PC-9 (cell line): Measurements from ENCODE around the gene R3HCC1L. TPM values are rescaled to one million over a fixed set of nuclear protein-coding genes. Genes with fewer than 3 reads are reported as not detected.
"Not testable (repeated sequence)": the region's sequence is repeated elsewhere in the genome, so short reads cannot be mapped to it uniquely, and the experiment has no call there.

Source experiments
- BruUV-seq: library from RNA; stranded (reverse); fragments of 400-500 nt; replicated peaks from 2 replicates; lab custom pipeline; 2021; lab: Mats Ljungman, UMichigan
- CTCF ChIA-PET: fragments of 300-600 bp; sonication (Branson Sonifier 250); formaldehyde crosslinking; loops from one replicate; lab custom pipeline; 2022; ENCODE audit warnings: antibody characterized with exemption; lab: Charles Lee
- POLR2A ChIA-PET: fragments of 300-600 bp; sonication (Branson Sonifier 250); formaldehyde crosslinking; loops from one replicate; lab custom pipeline; 2022; ENCODE audit warnings: antibody characterized with exemption; ENCODE audit not compliant: unreplicated experiment; lab: Charles Lee
- DNase-seq, 2 experiments: peaks; one replicate each; pipeline versions ENCODE4 v3.0.0 to v3.0.0-alpha.2; 2015 to 2022; ENCODE audit warnings: mixed read lengths in 1 of 2
- H2AFZ ChIP-seq: fragments of 200-600 bp; sonication (generic); 2 replicates; pipeline ENCODE4 v1.8.1; 2017; ENCODE audit warnings: antibody characterized with exemption
- H3F3A ChIP-seq: fragments of 200-600 bp; sonication (generic); 2 replicates; pipeline ENCODE4 v1.8.1; 2017; ENCODE audit warnings: antibody characterized with exemption, mild to moderate bottlenecking, low read depth; ENCODE audit not compliant: insufficient read depth
- H3K27ac ChIP-seq: fragments of 200-600 bp; sonication (generic); 2 replicates; pipeline ENCODE4 v1.6.1; 2016; ENCODE audit warnings: mixed run types
- H3K27me3 ChIP-seq: fragments of 200-600 bp; sonication (generic); 2 replicates; pipeline ENCODE4 v1.6.1; 2016; ENCODE audit warnings: low read depth, mixed run types; ENCODE audit not compliant: insufficient read depth
- H3K36me3 ChIP-seq: fragments of 200-600 bp; sonication (generic); 2 replicates; pipeline ENCODE4 v1.6.1; 2016; ENCODE audit warnings: low read depth, mixed run types
- H3K4me1 ChIP-seq: fragments of 200-600 bp; sonication (generic); replicated peaks from 2 replicates; pipeline ENCODE4 v1.6.1; 2016; ENCODE audit warnings: mixed run types; ENCODE audit not compliant: insufficient read depth
- H3K4me2 ChIP-seq: fragments of 200-600 bp; sonication (generic); 2 replicates; pipeline ENCODE4 v1.6.1; 2017; ENCODE audit warnings: mixed run types
- H3K4me3 ChIP-seq: fragments of 200-600 bp; sonication (generic); 2 replicates; pipeline ENCODE4 v1.6.1; 2016; ENCODE audit warnings: mixed run types
- H3K79me2 ChIP-seq: fragments of 200-600 bp; sonication (generic); 2 replicates; pipeline ENCODE4 v1.6.1; 2017; ENCODE audit warnings: low read depth, mixed run types
- H3K9me2 ChIP-seq: fragments of 200-600 bp; sonication (generic); 2 replicates; pipeline ENCODE4 v1.8.1; 2017; ENCODE audit warnings: mild to moderate bottlenecking; ENCODE audit not compliant: insufficient read depth
- H3K9me3 ChIP-seq: fragments of 200-600 bp; sonication (generic); 2 replicates; pipeline ENCODE4 v1.8.1; 2016; ENCODE audit warnings: low read depth; ENCODE audit not compliant: insufficient read depth
- H4K20me1 ChIP-seq: fragments of 200-600 bp; sonication (generic); 2 replicates; pipeline ENCODE4 v1.8.1; 2017; ENCODE audit not compliant: insufficient read depth
- EZH2 ChIP-seq: fragments of 200-600 bp; sonication (generic); IDR thresholded peaks from 2 replicates; pipeline ENCODE4 v1.8.0; 2017; ENCODE audit warnings: antibody characterized with exemption, low read depth
- intact Hi-C: fragments of 100-400 bp; cut with micrococcal nuclease; formaldehyde crosslinking; loops from one replicate; pipeline ENCODE4 v1.10.0; 2022; ENCODE audit not compliant: unreplicated experiment
- total RNA-seq: library from RNA; stranded (reverse); gene quantifications from 2 replicates; pipeline ENCODE4 v1.2.3, GENCODE V29; 2021
- TF ChIP-seq, protein P1 (sequence below): fragments of 200-600 bp; sonication (generic); conservative IDR thresholded peaks from 2 replicates; pipeline ENCODE4 v1.6.1; 2017; ENCODE audit warnings: mixed run types, antibody characterized with exemption, mild to moderate bottlenecking, moderate library complexity

Gene R3HCC1L
- total RNA-seq, 1 experiment from 2014 or later, result 7.0 TPM

DNA sequence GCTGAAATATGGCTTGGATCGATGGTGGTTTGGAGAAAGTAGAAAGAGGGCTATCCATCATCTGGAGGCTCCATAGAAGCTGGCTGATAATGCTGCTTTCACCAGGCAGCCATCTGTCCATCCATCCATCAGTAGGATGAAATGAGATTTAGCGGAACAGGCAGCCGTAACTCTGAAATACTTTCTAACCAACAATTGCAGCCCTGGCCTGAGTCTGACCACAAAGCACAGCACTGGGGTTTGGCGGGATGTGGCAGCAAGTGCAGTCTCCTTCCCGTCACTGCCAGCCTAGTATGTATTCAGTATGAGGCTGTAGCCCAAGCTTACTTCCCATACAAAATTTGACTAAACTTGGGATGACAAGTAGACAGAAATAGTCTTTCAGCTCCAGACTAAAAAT, 38.0 kb downstream of the R3HCC1L start:
- CTCF ChIA-PET, result interaction anchor here (0.6 kb wide), 1 partner anchor 222 kb away, joined by 5 read pairs; no protein-coding TSS in a partner anchor
- H3K9me2 ChIP-seq, result no peaks in the 10 kb centered on the region
- no peak for TF ChIP-seq EZH2
- TF ChIP-seq, protein P1, sequence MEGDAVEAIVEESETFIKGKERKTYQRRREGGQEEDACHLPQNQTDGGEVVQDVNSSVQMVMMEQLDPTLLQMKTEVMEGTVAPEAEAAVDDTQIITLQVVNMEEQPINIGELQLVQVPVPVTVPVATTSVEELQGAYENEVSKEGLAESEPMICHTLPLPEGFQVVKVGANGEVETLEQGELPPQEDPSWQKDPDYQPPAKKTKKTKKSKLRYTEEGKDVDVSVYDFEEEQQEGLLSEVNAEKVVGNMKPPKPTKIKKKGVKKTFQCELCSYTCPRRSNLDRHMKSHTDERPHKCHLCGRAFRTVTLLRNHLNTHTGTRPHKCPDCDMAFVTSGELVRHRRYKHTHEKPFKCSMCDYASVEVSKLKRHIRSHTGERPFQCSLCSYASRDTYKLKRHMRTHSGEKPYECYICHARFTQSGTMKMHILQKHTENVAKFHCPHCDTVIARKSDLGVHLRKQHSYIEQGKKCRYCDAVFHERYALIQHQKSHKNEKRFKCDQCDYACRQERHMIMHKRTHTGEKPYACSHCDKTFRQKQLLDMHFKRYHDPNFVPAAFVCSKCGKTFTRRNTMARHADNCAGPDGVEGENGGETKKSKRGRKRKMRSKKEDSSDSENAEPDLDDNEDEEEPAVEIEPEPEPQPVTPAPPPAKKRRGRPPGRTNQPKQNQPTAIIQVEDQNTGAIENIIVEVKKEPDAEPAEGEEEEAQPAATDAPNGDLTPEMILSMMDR, result no peak
- no TSS peak for BruUV-seq
- intact Hi-C loops, result no loop called here
- no peak overlapping the region for H3K27ac ChIP-seq
- POLR2A ChIA-PET, result no interaction called here
- no peaks in the 10 kb centered on the region for H3F3A ChIP-seq
- no peak overlapping the region for H3K4me2 ChIP-seq
- DNase-seq, result no peak
- no peaks in the 10 kb centered on the region for H3K27me3 ChIP-seq
- no peak overlapping the region for H3K4me3 ChIP-seq
- H3K36me3 ChIP-seq, result no peaks in the 10 kb centered on the region
- H2AFZ ChIP-seq, result no peak overlapping the region
- no peaks in the 10 kb centered on the region for H3K4me1 ChIP-seq
- H4K20me1 ChIP-seq, result peaks cover 5% of the 10 kb centered on the region; the same call in 1 of the 2 replicates
- no peaks in the 10 kb centered on the region for H3K9me3 ChIP-seq
- no peaks in the 10 kb centered on the region for H3K79me2 ChIP-seq

DNA sequence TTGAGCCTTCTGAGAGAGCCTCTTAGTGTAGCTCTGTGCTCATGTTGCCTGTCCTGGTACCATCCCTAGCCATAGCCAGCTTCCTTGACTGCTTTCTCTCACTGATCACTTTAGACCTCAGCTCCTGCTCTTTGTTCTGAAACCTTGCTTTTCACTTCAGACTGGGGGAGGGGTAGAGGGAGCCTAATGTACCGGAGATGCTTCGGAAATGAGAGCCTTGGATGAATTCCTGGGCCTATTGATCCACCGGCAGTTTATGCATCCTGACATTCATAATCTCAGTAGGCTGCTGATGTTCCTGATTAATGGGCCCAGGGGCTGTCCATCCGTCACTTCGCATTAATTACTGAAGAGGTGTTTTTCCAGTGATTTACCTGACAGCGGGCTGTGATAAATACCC, 38.8 kb downstream of the R3HCC1L start:
- Histone ChIP-seq H3K4me1 (no peaks in the 10 kb centered on the region), H3K9me2 (no peaks in the 10 kb centered on the region), H3K79me2 (no peaks in the 10 kb centered on the region), H2AFZ (no peak overlapping the region), H3K4me3 (no peak overlapping the region), H4K20me1 (peaks cover 5% of the 10 kb centered on the region; the same call in 1 of the 2 replicates), H3K9me3 (no peaks in the 10 kb centered on the region), H3K4me2 (no peak overlapping the region), H3K27me3 (no peaks in the 10 kb centered on the region), H3K36me3 (no peaks in the 10 kb centered on the region), H3K27ac (no peak overlapping the region), H3F3A (no peaks in the 10 kb centered on the region)
- ChIA-PET POLR2A (no interaction called here), CTCF (interaction anchor here (0.6 kb wide), 1 partner anchor 221 kb away, joined by 5 read pairs; no protein-coding TSS in a partner anchor)
- no peak for DNase-seq
- intact Hi-C loops, result no loop called here
- no TSS peak for BruUV-seq
- TF ChIP-seq, protein P1, result no peak
- TF ChIP-seq EZH2, result no peak

DNA sequence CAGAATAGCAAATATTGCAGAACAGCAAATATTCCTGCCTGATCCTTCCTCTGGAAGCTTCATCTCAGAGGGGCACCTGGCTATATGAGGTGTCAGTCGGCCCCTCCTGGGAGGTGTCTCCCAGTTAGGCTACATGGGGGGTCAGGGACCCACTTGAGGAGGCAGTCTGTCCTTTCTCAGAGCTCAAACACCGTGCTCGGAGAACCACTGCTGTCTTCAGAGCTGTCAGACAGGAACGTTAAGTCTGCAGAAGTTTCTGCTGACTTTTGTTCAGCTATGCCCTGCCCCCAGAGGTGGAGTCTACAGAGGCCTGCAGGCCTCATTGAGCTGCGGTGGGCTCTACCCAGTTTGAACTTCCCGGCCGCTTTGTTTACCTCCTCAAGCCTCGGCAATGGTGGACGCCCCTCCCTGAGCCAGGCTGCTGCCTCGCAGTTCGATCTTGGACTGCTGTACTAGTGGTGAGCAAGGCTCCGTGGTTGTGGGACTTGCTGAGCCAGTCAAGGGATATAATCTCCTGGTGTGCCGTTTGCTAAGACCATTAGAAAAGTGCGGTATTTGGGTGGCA, 48.0 kb downstream of the R3HCC1L start:
- DNase-seq, H3K4me1 ChIP-seq, H2AFZ ChIP-seq, intact Hi-C loops, H3K9me2 ChIP-seq, H3K79me2 ChIP-seq, H3K27ac ChIP-seq, POLR2A ChIA-PET, H3K27me3 ChIP-seq, H3K36me3 ChIP-seq, H3F3A ChIP-seq, H3K4me3 ChIP-seq, H3K9me3 ChIP-seq, H4K20me1 ChIP-seq, BruUV-seq, CTCF ChIA-PET, H3K4me2 ChIP-seq: not testable (repeated sequence)

DNA sequence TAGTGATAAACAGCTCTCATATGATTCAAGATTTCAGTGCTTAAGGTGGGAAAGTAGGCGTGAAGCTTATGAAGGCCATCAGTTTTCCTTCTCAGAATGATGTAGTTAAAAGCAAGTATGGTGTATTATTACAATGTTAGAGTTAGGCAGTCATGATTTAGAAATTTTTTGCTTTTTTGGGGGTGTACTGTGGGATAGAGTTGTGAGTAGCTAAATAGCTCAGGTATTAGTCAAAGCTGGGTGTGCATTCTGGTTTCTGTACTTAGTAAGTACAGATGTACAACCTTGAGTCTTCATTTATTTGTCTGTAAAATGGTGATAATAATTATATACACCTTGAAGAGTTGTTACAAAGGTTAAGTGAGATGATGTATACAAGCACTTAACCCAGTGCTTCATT, 52.2 kb downstream of the R3HCC1L start:
- no peaks in the 10 kb centered on the region for H3K36me3 ChIP-seq
- no peak for DNase-seq
- no peak overlapping the region for H2AFZ ChIP-seq
- CTCF ChIA-PET, result no interaction called here
- no peak overlapping the region for H3K4me3 ChIP-seq
- H3K9me2 ChIP-seq, result no peaks in the 10 kb centered on the region
- TF ChIP-seq, protein P1, result no peak
- no peak for TF ChIP-seq EZH2
- no peak overlapping the region for H3K27ac ChIP-seq
- no peaks in the 10 kb centered on the region for H4K20me1 ChIP-seq
- H3F3A ChIP-seq, result no peaks in the 10 kb centered on the region
- H3K4me2 ChIP-seq, result no peak overlapping the region
- POLR2A ChIA-PET, result no interaction called here
- no peaks in the 10 kb centered on the region for H3K9me3 ChIP-seq
- BruUV-seq, result no TSS peak
- no peaks in the 10 kb centered on the region for H3K27me3 ChIP-seq
- no peaks in the 10 kb centered on the region for H3K79me2 ChIP-seq
- intact Hi-C loops, result no loop called here
- no peaks in the 10 kb centered on the region for H3K4me1 ChIP-seq

DNA sequence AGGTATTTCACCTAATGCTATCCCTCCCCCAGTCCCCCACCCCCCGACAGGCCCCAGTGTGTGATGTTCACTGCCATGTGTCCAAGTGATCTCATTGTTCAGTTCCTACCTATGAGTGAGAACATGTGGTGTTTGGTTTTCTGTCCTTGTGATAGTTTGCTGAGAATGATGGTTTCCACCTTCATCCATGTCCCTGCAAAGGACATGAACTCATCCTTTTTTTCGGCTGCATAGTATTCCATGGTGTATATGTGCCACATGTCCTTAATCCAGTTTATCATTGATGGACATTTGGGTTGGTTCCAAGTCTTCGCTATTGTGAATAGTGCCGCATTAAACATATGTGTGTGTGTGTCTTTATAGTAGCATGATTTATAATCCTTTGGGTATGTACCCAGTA, 56.3 kb downstream of the R3HCC1L start:
- H4K20me1 ChIP-seq, H3K27me3 ChIP-seq, H3K4me1 ChIP-seq, BruUV-seq, intact Hi-C loops, H3K36me3 ChIP-seq, H3K9me3 ChIP-seq, H3F3A ChIP-seq, H2AFZ ChIP-seq, POLR2A ChIA-PET, H3K4me2 ChIP-seq, H3K4me3 ChIP-seq, H3K79me2 ChIP-seq, DNase-seq, H3K27ac ChIP-seq, H3K9me2 ChIP-seq, CTCF ChIA-PET: not testable (repeated sequence)
